Measurements from ENCODE around the gene MICB.

The MICB gene

GRCh38 chr6:31541059-31541657 is 43.2 kb downstream of the MICB start:
- no peak for DNase-seq (ENCODE audit: low spot score)

GRCh38 chr6:31541658-31542521 is 43.9 kb downstream of the MICB start, which contains the start of gene DDX39B:
TSS of gene DDX39B (minus strand) at chr6:31542003. CDS start at chr6:31540532, 1,471 bp downstream.
- DNase-seq (ENCODE audit: low spot score), result peak; percentile 98

GRCh38 chr6:31543639-31544038 is 45.7 kb downstream of the MICB start:
- DNase-seq (ENCODE audit: low spot score), result no peak

- DNase-seq (ENCODE audit: low spot score), result no peak
Measured at GRCh38 chr6:31544676-31545075, 46.7 kb downstream of the MICB start.

- no peak for DNase-seq (ENCODE audit: low spot score)
Measured at GRCh38 chr6:31545291-31545690, 47.3 kb downstream of the MICB start.

GRCh38 chr6:31546339-31546957 is 48.5 kb downstream of the MICB start, which contains the start of gene ATP6V1G2:
TSS of gene ATP6V1G2 (minus strand) at chr6:31546608. CDS start at chr6:31546559, 49 bp downstream.
- DNase-seq (ENCODE audit: low spot score), result peak; percentile 96

- peak; percentile 97 for DNase-seq (ENCODE audit: low spot score)
Measured at GRCh38 chr6:31546958-31547726, 49.2 kb downstream of the MICB start, which contains the start of gene NFKBIL1. TSS of gene NFKBIL1 (plus strand) at chr6:31547608. CDS start at chr6:31547695, 87 bp downstream.

GRCh38 chr6:31547727-31548543 is 50.0 kb downstream of the MICB start:
- DNase-seq (ENCODE audit: low spot score), result no peak

GRCh38 chr6:31548544-31548873 is 50.6 kb downstream of the MICB start:
- no peak for DNase-seq (ENCODE audit: low spot score)

GRCh38 chr6:31551371-31551770 is 53.4 kb downstream of the MICB start:
- peak; percentile 77 for DNase-seq (ENCODE audit: low spot score)

GRCh38 chr6:31556307-31556706 is 58.4 kb downstream of the MICB start:
- no peak for DNase-seq (ENCODE audit: low spot score)

GRCh38 chr6:31557443-31558317 is 59.7 kb downstream of the MICB start:
- no peak for DNase-seq (ENCODE audit: low spot score)

GRCh38 chr6:31558318-31558625 is 60.3 kb downstream of the MICB start:
- DNase-seq (ENCODE audit: low spot score), result no peak

- peak; percentile 72 for DNase-seq (ENCODE audit: low spot score)
Measured at GRCh38 chr6:31558631-31559500, 60.9 kb downstream of the MICB start.

- no peak for DNase-seq (ENCODE audit: low spot score)
Measured at GRCh38 chr6:31559606-31559957, 61.6 kb downstream of the MICB start.

- DNase-seq (ENCODE audit: low spot score), result peak; percentile 79
Measured at GRCh38 chr6:31559958-31560696, 62.2 kb downstream of the MICB start.

- no peak for DNase-seq (ENCODE audit: low spot score)
Measured at GRCh38 chr6:31560697-31561058, 62.7 kb downstream of the MICB start.
